ENCODE data around the gene NLRP14.

DNA sequence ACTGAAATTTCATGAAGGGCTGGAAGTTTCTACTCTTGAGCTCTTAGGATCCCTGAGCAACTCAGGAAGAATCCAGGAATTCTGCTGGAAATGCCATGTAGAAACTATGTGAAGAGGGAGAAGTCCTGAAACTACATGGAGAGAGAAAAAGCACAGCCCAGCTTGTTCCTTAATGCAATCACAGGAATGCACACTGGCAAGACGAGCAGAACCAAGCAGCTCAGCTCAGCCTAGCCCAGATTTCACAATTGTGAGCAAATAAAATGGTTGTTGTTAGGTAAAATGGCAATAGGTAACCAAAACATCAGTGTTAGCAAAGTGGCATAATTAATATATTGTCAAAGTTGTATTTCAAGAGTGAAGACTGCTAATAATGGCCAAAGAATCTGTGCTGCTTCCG lies 28.3 kb upstream of the NLRP14 start:
- TF ChIP-seq, protein P1, sequence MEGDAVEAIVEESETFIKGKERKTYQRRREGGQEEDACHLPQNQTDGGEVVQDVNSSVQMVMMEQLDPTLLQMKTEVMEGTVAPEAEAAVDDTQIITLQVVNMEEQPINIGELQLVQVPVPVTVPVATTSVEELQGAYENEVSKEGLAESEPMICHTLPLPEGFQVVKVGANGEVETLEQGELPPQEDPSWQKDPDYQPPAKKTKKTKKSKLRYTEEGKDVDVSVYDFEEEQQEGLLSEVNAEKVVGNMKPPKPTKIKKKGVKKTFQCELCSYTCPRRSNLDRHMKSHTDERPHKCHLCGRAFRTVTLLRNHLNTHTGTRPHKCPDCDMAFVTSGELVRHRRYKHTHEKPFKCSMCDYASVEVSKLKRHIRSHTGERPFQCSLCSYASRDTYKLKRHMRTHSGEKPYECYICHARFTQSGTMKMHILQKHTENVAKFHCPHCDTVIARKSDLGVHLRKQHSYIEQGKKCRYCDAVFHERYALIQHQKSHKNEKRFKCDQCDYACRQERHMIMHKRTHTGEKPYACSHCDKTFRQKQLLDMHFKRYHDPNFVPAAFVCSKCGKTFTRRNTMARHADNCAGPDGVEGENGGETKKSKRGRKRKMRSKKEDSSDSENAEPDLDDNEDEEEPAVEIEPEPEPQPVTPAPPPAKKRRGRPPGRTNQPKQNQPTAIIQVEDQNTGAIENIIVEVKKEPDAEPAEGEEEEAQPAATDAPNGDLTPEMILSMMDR (IDR thresholded peaks at IDR 0.05; ENCODE audit: insufficient read depth, low read length), result no peak
- no peak for TF ChIP-seq GABPA (IDR thresholded peaks at IDR 0.05; ENCODE audit: low read depth)
